ENCODE data around the gene SNED1.

- TF ChIP-seq CTCF (IDR thresholded peaks at IDR 0.05; ENCODE audit: low read length), result no peak
- no peak for TF ChIP-seq EZH2 (optimal IDR thresholded peaks at IDR 0.05; ENCODE audit: low read depth, low read length)
- TF ChIP-seq EZH2phosphoT487 (IDR thresholded peaks at IDR 0.05; ENCODE audit: low read length), result no peak
These were observed 104.8 kb downstream of the SNED1 start for GRCh38 chr2:241103176-241103595.
